ENCODE results near the gene GTF2IRD1. TPM values are rescaled to one million over a fixed set of nuclear protein-coding genes. Genes with fewer than 3 reads are reported as not detected.

Gene GTF2IRD1
- total RNA-seq, 1 donor from 2014 or later: 16.3 TPM

DNA sequence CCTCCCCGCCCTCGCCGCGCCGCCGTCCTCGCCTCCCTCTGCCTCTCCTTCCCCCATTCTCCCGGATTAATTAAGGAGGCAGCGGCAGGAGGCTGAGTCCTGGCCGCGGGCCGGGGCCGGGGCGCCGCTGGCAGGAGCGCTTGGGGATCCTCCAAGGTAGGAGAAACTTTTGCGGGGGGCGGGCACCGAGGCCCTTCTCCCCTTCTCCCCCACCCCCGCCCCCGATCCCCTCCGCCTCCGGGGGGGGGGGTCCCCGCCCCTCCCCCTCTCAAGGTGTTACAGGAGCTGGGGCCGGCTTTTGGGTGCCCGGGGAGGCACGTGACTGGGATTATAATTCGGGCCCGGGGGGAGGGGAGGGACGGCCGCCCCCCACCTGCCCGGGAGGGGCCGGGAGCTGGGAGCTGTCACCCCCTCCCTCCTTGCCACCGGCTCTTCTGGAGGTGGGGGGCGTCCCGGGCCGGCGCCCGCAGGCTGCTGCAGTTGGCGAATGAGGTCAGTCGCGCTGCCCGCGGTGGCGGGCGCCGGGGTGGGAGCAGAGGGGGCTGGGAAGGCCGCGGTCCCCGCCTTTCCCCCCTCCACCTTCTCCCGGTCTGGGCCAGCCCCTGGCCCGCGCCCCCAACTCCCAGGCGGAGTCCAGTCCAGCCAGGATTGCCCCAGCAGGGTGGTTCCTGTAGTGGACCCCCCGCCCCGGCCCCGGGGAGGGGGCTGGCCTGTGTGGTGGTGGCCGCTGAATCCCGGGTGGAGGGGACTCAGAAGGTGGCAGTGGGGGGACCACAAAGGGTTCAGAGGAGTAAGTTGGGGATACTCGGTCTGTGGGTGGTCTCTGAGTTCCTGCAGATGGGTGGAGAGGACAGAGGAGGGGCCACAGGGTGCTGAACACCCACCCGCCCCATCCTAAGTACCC is 567 bp downstream of the GTF2IRD1 start:
- intact Hi-C loops (cut with DNase I): no loop called here
- Histone ChIP-seq H3K27me3 (ENCODE audit: low read depth) (no peaks in the 10 kb centered on the region), H3K9me3 (no peaks in the 10 kb centered on the region), H3K36me3 (no peaks in the 10 kb centered on the region), H3K4me3 (peak overlapping the region; percentile 72), H3K27ac (peak overlapping the region; percentile 77), H3K4me1 (peaks cover 17% of the 10 kb centered on the region)
- no peak for DNase-seq
- TF ChIP-seq, protein P1, sequence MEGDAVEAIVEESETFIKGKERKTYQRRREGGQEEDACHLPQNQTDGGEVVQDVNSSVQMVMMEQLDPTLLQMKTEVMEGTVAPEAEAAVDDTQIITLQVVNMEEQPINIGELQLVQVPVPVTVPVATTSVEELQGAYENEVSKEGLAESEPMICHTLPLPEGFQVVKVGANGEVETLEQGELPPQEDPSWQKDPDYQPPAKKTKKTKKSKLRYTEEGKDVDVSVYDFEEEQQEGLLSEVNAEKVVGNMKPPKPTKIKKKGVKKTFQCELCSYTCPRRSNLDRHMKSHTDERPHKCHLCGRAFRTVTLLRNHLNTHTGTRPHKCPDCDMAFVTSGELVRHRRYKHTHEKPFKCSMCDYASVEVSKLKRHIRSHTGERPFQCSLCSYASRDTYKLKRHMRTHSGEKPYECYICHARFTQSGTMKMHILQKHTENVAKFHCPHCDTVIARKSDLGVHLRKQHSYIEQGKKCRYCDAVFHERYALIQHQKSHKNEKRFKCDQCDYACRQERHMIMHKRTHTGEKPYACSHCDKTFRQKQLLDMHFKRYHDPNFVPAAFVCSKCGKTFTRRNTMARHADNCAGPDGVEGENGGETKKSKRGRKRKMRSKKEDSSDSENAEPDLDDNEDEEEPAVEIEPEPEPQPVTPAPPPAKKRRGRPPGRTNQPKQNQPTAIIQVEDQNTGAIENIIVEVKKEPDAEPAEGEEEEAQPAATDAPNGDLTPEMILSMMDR (IDR thresholded peaks at IDR 0.05): no peak
- peak; percentile 18 to 34 for ATAC-seq

- H3K27me3 ChIP-seq (ENCODE audit: low read depth): no peaks in the 10 kb centered on the region
- H3K36me3 ChIP-seq: no peaks in the 10 kb centered on the region
- TF ChIP-seq, protein P1 (IDR thresholded peaks at IDR 0.05): no peak
- H3K4me1 ChIP-seq: peaks cover 17% of the 10 kb centered on the region
- H3K27ac ChIP-seq: peak overlapping the region; percentile 77
- H3K4me3 ChIP-seq: peak overlapping the region; percentile 72
- no peaks in the 10 kb centered on the region for H3K9me3 ChIP-seq
- DNase-seq: no peak
- intact Hi-C loops (cut with DNase I): no loop called here
- ATAC-seq: peak; percentile 1
These were observed 1.2 kb downstream of the GTF2IRD1 start for GRCh38 chr7:74454925-74455288.

DNA sequence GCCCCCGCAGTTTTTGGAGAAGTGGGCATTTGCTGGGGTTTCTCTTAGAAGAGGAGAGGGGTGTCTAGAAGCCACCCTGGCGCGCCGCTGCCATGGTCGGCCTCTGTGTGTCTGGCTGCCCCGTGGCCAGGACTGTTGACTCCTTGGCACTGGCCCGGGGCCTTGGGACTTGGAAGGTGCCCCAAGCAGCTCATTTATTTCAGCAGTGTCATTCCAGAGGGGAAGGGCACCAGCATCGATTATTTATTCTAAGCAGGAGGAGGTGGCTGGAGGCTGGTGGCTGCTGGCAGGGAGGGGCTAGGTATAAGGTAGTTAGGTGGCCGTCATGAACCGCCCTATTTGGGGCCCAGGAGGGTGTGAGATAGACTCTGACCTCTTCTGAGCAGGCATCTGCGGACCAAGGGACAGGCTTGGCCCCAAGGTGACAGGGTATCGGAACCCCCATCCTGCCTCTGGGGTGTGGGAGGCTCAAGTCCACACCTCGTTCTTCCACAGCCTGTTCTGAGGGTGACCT is 1.6 kb downstream of the GTF2IRD1 start:
- Histone ChIP-seq H3K36me3 (no peaks in the 10 kb centered on the region), H3K27ac (peak overlapping the region; percentile 77), H3K4me1 (peaks cover 17% of the 10 kb centered on the region), H3K9me3 (no peaks in the 10 kb centered on the region), H3K27me3 (ENCODE audit: low read depth) (no peaks in the 10 kb centered on the region), H3K4me3 (peak overlapping the region; percentile 72)
- peak; percentile 32 to 69 for ATAC-seq
- TF ChIP-seq, protein P1 (IDR thresholded peaks at IDR 0.05): no peak
- intact Hi-C loops (cut with DNase I): no loop called here
- no peak for DNase-seq

DNA sequence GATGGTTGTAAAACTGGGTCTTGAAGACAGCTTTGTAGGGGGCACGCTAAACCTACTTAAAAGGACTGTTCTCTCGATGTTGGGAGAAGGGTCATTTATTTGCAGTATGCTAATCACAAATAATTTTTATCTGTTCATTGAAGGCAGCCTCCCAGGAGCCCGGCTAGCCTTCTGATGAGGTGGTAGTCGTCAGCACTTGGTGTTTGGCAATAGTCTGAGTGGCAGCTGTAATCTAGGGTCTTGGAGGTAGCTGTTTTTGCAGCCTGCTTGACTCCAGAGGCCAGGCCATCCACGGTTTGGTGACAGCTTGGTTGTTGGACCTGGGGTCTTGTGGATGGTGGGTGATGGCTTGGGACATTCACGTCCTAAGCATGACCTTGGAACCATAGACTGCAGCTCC is 2.2 kb downstream of the GTF2IRD1 start:
- H3K4me1 ChIP-seq: peaks cover 17% of the 10 kb centered on the region
- DNase-seq (no peak), ATAC-seq (no peak)
- H3K36me3 ChIP-seq: no peaks in the 10 kb centered on the region
- TF ChIP-seq, protein P1 (IDR thresholded peaks at IDR 0.05): no peak
- no peaks in the 10 kb centered on the region for H3K9me3 ChIP-seq
- H3K27me3 ChIP-seq (ENCODE audit: low read depth): no peaks in the 10 kb centered on the region
- intact Hi-C loops (cut with DNase I): no loop called here
- no peak overlapping the region for H3K4me3 ChIP-seq
- no peak overlapping the region for H3K27ac ChIP-seq

GRCh38 chr7:74457007-74457406 is 3.3 kb downstream of the GTF2IRD1 start:
- TF ChIP-seq, protein P1 (IDR thresholded peaks at IDR 0.05): no peak
- H3K4me1 ChIP-seq: peaks cover 17% of the 10 kb centered on the region
- ATAC-seq (no peak), DNase-seq (no peak)
- H3K27me3 ChIP-seq (ENCODE audit: low read depth): no peaks in the 10 kb centered on the region
- no peak overlapping the region for H3K27ac ChIP-seq
- no peaks in the 10 kb centered on the region for H3K36me3 ChIP-seq
- H3K9me3 ChIP-seq: no peaks in the 10 kb centered on the region
- H3K4me3 ChIP-seq: no peak overlapping the region
- intact Hi-C loops (cut with DNase I): no loop called here

Measured in lower lobe of right lung (tissue), 2 donors.